ENCODE results near the gene MRPL58.
A peak's percentile ranks its signal among the peaks of the same experiment; 100 is the strongest.

Gene MRPL58

DNA sequence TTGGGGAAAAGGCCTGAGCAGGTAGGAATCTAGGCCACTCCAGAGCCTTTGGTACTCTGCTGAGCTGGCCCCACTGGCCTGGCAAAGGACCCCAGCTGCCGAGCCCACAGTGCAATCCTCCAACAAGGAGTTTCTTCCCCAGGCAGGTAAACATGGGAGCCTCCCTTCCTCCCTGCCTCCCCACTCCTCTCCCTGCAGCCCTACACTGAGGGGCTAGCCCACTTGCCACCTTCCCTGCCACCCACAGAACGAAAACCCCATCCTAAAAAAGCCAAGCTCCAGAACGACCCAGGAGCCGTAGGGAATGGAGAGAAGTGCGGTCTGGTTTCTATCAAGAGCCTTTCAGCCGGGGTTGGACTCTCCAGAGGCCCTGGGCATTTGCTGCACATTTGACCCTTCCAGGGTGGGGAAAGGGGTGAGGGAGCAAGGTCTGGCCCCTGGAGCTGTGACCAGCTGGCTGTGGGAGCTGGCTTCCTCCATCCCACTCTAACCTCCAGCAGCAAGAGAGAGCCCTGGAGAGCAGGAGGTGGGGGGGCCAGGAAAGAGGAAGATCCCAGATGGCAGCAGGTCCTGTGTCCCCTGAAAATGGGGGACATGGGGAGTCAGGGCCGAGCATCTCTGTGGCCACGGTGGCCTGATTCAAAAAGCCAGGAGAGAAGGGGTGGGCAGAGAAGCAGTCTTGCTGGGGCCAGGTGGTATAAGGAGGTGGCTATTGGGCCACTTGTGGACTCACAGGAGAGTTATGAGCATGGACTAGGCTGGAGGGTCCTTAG, 41.2 kb upstream of the MRPL58 start:
- peak overlapping the region; percentile 86 for H3K27ac ChIP-seq
- TF ChIP-seq, protein P1, sequence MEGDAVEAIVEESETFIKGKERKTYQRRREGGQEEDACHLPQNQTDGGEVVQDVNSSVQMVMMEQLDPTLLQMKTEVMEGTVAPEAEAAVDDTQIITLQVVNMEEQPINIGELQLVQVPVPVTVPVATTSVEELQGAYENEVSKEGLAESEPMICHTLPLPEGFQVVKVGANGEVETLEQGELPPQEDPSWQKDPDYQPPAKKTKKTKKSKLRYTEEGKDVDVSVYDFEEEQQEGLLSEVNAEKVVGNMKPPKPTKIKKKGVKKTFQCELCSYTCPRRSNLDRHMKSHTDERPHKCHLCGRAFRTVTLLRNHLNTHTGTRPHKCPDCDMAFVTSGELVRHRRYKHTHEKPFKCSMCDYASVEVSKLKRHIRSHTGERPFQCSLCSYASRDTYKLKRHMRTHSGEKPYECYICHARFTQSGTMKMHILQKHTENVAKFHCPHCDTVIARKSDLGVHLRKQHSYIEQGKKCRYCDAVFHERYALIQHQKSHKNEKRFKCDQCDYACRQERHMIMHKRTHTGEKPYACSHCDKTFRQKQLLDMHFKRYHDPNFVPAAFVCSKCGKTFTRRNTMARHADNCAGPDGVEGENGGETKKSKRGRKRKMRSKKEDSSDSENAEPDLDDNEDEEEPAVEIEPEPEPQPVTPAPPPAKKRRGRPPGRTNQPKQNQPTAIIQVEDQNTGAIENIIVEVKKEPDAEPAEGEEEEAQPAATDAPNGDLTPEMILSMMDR (conservative IDR thresholded peaks at IDR 0.05) = no peak

DNA sequence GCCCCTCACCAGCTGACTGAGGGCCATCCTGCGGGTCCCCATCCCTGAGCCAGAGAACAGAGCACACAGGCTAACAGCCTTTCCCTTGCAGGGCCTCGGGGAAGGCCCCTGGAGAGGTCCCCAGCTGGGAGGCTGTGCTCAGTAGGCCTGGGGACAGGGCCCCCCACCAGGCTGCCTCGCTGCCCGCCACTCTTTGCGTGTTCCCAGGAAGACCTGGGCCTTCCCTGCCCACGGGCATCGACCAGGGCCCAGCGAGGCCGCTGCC, 40.7 kb upstream of the MRPL58 start:
- TF ChIP-seq, protein P1 (conservative IDR thresholded peaks at IDR 0.05) = no peak
- H3K27ac ChIP-seq = peak overlapping the region; percentile 86

DNA sequence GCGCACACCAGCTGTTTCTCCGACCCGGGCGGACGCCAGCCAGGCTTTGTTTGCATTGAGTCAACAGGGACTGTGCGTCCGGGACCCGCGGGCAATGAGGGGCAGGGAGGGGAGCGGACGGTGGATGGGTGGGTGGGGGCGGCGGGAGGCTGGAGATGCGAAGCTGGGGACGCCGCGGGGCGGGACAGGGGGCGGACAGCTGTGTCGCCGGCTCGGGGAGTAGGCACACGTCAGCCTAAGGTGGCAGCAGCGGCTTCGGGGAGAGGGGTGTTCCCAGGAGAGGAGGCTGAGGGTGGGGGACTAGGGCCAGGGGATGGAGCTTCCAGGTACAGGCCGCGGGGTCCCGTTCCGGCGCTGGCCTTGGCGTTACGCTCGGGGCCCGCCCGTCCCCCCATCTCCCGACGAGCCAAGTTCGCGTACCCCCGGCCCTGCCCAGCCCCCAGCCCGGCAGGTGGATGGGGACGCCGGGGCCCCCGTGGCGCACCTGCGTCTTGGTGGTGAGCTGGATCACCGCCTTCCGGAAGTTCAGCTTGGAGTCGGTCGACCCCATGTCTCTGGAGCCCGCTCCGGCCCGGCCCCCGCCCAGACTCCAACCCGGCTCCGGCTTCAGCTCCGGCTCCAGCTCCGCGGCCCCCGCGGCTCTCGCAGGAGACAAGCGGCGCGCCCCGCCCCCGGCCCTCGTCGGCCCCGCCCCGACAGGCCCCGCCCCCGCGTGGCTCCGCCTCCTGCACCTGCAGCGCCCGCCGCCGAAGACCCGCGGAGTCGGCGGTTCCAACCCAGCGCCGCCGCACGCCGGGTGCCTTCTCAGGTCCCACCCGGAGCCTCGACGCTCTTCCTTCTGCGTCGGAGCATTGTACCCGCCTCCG, 40.1 kb upstream of the MRPL58 start, which contains the start of gene HID1:
Gene HID1, minus strand, starts transcription at position 653 of the 866 bp plus-strand sequence. Its CDS starts 103 bp downstream, at position 550.
- TF ChIP-seq, protein P1 (conservative IDR thresholded peaks at IDR 0.05) = no peak
- peak within 1 kb of the TSS; percentile 86 for H3K27ac ChIP-seq

DNA sequence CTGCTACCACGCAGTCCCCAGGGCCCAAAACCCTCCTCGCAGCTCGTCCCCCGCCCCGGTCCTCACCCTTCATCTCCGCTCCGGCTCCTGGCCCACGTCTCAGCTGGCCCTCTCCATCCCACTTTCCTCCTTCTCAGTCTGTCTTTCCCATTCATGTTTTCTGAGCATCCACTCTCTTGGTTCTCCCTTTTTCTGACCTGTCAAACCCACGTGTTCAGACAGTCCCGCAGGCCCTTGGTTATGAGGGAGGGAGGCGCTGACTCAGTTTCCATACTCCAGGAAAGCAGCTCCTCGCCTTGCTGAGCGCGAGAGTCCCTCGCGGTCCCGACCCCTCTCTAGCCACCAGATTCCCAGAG, 39.5 kb upstream of the MRPL58 start:
- peak overlapping the region; percentile 86 for H3K27ac ChIP-seq
- TF ChIP-seq, protein P1 (conservative IDR thresholded peaks at IDR 0.05) = no peak

DNA sequence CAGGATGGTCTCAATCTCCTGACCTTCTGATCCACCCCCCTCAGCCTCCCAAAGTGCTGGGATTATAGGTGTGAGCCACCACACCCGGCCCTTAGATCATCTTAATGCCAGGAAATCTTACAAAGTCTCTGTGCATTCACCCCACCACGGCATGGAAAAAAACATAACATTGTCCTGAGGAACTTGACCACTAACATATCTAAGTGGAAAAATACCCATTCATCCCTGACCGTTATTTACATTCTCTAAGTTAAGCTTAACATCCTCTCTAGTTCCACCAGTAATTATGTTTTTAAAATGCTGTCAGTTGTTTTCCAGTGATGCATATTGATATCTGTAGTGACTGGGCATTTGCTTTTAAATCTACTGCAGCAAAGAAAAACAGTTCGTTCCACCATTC, 36.5 kb upstream of the MRPL58 start:
- TF ChIP-seq, protein P1 (conservative IDR thresholded peaks at IDR 0.05) = no peak

DNA sequence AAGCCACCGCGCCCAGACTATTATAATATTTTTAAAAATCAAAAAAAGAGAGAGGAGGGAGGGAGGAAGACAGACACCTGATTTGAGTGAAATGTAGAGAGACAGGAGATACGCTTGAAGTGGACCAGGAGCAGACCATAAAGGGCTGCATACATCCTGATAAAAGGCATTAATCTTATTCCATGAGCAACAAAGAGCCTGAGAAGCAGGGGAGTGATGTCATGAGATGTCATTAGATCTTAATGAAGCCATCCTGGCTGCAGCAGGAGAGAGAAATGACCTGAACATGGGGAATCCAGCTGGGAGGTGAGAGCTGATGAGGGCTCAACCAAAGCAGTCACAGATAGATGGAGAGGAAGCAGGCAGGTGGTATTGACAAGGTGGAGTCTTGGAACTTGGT, 34.7 kb upstream of the MRPL58 start:
- no peak overlapping the region for H3K27ac ChIP-seq
- TF ChIP-seq, protein P1 (conservative IDR thresholded peaks at IDR 0.05) = no peak

More for the DNA sequence above, 36.5 kb upstream of the MRPL58 start:
- no peak overlapping the region for H3K27ac ChIP-seq

DNA sequence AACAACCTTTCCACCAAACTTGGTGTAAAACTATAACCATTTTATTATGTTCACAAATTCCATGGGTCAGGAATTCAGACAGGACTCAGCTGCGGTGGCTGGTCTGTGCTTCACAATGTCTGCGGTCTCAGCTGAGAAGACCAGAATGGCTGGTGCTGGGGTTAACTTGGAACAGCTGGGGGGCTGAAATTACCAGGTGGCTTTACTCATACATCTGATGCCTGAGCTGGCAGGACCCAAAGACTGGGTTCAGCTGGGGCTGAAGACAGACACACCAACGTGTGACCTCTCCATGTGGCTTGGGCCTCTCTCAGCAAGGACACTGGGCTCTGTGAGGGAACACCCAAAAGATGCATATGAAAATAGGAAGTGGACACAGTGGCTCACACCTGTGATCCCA, 34.2 kb upstream of the MRPL58 start:
- TF ChIP-seq, protein P1 (conservative IDR thresholded peaks at IDR 0.05) = no peak
- H3K27ac ChIP-seq = no peak overlapping the region

All from VCaP (cell line).